Activated CD8-positive, alpha-beta T cell treated with anti-CD3 and anti-CD28 coated beads, Interleukin-2, amount 10 ng/mL, durations not matched to agents 7 days and 5 days (primary cell): ENCODE results near the gene RPS10. TPM values are rescaled to one million over a fixed set of nuclear protein-coding genes. Genes with fewer than 3 reads are reported as not detected.
A peak's percentile ranks its signal among the peaks of the same experiment; 100 is the strongest.
"Not testable (repeated sequence)": the region's sequence is repeated elsewhere in the genome, so short reads cannot be mapped to it uniquely, and the experiment has no call there.

Experiments
- ATAC-seq: fragments of 150-1000 bp; cut with Tn5 transposase; one replicate; pipeline ENCODE4 v1.10.0; 2021; ENCODE audit warnings: moderate library complexity
- CTCF ChIA-PET: fragments of 350-600 bp; sonication (Branson Sonifier 250); formaldehyde crosslinking; loops from one replicate; lab custom pipeline; 2021; ENCODE audit warnings: antibody characterized with exemption; lab: Charles Lee
- POLR2A ChIA-PET: fragments of 350-600 bp; sonication (Branson Sonifier 250); formaldehyde crosslinking; loops from one replicate; lab custom pipeline; 2021; ENCODE audit warnings: antibody characterized with exemption; lab: Charles Lee
- DNase-seq: peaks from one replicate; pipeline ENCODE4 v3.0.0-alpha.2; 2020
- H3K27ac Mint-ChIP-seq: one replicate; pipeline ENCODE4 v1.8.0; 2021; ENCODE audit warnings: mild to moderate bottlenecking, mixed read lengths
- H3K27me3 Mint-ChIP-seq: one replicate; pipeline ENCODE4 v1.8.0; 2021; ENCODE audit warnings: low read depth, mixed read lengths
- H3K36me3 Mint-ChIP-seq: one replicate; pipeline ENCODE4 v1.8.0; 2021; ENCODE audit warnings: low read depth, mixed read lengths
- H3K4me1 Mint-ChIP-seq: one replicate; pipeline ENCODE4 v1.8.0; 2021; ENCODE audit warnings: low read depth, mixed read lengths
- H3K4me3 Mint-ChIP-seq: one replicate; pipeline ENCODE4 v1.8.0; 2021; ENCODE audit warnings: mild to moderate bottlenecking, mixed read lengths
- H3K9me3 Mint-ChIP-seq: one replicate; pipeline ENCODE4 v1.8.0; 2022; ENCODE audit warnings: mixed read lengths; ENCODE audit not compliant: insufficient read depth
- total RNA-seq, 2 experiments: library from RNA; stranded (reverse); gene quantifications; one replicate each; pipeline ENCODE4 v1.2.3, GENCODE V29; 2021

RPS10 gene
- total RNA-seq, 2 experiments from 2014 or later = 1,272 to 1,289 TPM

GRCh38 chr6:34416877-34417371 is 8.9 kb downstream of the RPS10 start:
- no peak overlapping the region for H3K27ac Mint-ChIP-seq
- DNase-seq = no peak
- H3K4me1 Mint-ChIP-seq = peaks cover 21% of the 10 kb centered on the region
- H3K27me3 Mint-ChIP-seq = no peaks in the 10 kb centered on the region
- no peak for ATAC-seq
- no peak overlapping the region for H3K4me3 Mint-ChIP-seq
- peaks cover 57% of the 10 kb centered on the region for H3K36me3 Mint-ChIP-seq
- CTCF ChIA-PET = interaction anchor here (1.3 to 6.5 kb wide), 6 partner anchors 8 to 221 kb away, joined by 3 to 176 read pairs (median 21); partner anchors contain the start of genes RPS10 and SMIM29
- POLR2A ChIA-PET = interaction anchor here (0.6 to 1.1 kb wide), 3 partner anchors 30 to 910 kb away, joined by 3 to 6 read pairs (median 3); partner anchors contain the start of gene SMIM29
- no peaks in the 10 kb centered on the region for H3K9me3 Mint-ChIP-seq

- POLR2A ChIA-PET = interaction anchor here (0.9 to 2.5 kb wide), 10 partner anchors 9 to 252 kb away, joined by 3 to 16 read pairs (median 3); partner anchors contain the start of genes HMGA1 and SMIM29
- H3K9me3 Mint-ChIP-seq = no peaks in the 10 kb centered on the region
- peaks cover 8% of the 10 kb centered on the region for H3K4me1 Mint-ChIP-seq
- peak; percentile 67 for ATAC-seq
- CTCF ChIA-PET = interaction anchor here (0.7 to 6.5 kb wide), 37 partner anchors 7 to 646 kb away, joined by 3 to 176 read pairs (median 4); partner anchors contain the start of genes HMGA1, NUDT3, RPS10 and SMIM29
- peak; percentile 66 for DNase-seq
- H3K27me3 Mint-ChIP-seq = no peaks in the 10 kb centered on the region
- peaks cover 50% of the 10 kb centered on the region for H3K36me3 Mint-ChIP-seq
- H3K27ac Mint-ChIP-seq = no peak overlapping the region
- H3K4me3 Mint-ChIP-seq = no peak overlapping the region
These were observed 10.6 kb downstream of the RPS10 start for GRCh38 chr6:34414999-34415858.

- ChIA-PET POLR2A (no interaction called here), CTCF (interaction anchor here (6.5 kb wide), 1 partner anchor 164 kb away, joined by 176 read pairs; the partner anchor contains the start of gene SMIM29)
- peaks cover 33% of the 10 kb centered on the region for H3K36me3 Mint-ChIP-seq
- H3K27ac Mint-ChIP-seq = no peak overlapping the region
- H3K4me3 Mint-ChIP-seq = no peak overlapping the region
- no peaks in the 10 kb centered on the region for H3K27me3 Mint-ChIP-seq
- H3K9me3 Mint-ChIP-seq = no peaks in the 10 kb centered on the region
- no peaks in the 10 kb centered on the region for H3K4me1 Mint-ChIP-seq
- DNase-seq = no peak
- no peak for ATAC-seq
These were observed 13.1 kb downstream of the RPS10 start for GRCh38 chr6:34412643-34413214.

GRCh38 chr6:34412016-34412415 is 13.9 kb downstream of the RPS10 start:
- DNase-seq (no peak), ATAC-seq (no peak)
- no peaks in the 10 kb centered on the region for H3K27me3 Mint-ChIP-seq
- no peaks in the 10 kb centered on the region for H3K4me1 Mint-ChIP-seq
- ChIA-PET POLR2A (no interaction called here), CTCF (no interaction called here)
- H3K36me3 Mint-ChIP-seq = peaks cover 26% of the 10 kb centered on the region
- H3K4me3 Mint-ChIP-seq = no peak overlapping the region
- peak overlapping the region; percentile 31 for H3K27ac Mint-ChIP-seq
- H3K9me3 Mint-ChIP-seq = no peaks in the 10 kb centered on the region

- H3K36me3 Mint-ChIP-seq = peaks cover 13% of the 10 kb centered on the region
- POLR2A ChIA-PET, H3K4me1 Mint-ChIP-seq, CTCF ChIA-PET, H3K27me3 Mint-ChIP-seq, H3K4me3 Mint-ChIP-seq, ATAC-seq, H3K27ac Mint-ChIP-seq, H3K9me3 Mint-ChIP-seq, DNase-seq: not testable (repeated sequence)
These were observed 18.0 kb downstream of the RPS10 start for GRCh38 chr6:34407915-34408314.

GRCh38 chr6:34396518-34396917 is 29.4 kb downstream of the RPS10 start:
- ChIA-PET CTCF (interaction anchor here (2.6 to 3.0 kb wide), 2 partner anchors 19 to 147 kb away, joined by 12 to 16 read pairs; partner anchors contain the start of gene SMIM29), POLR2A (no interaction called here)
- no peak overlapping the region for H3K4me3 Mint-ChIP-seq
- H3K9me3 Mint-ChIP-seq = peaks cover 4% of the 10 kb centered on the region
- H3K36me3 Mint-ChIP-seq = peaks cover 3% of the 10 kb centered on the region
- peaks cover 12% of the 10 kb centered on the region for H3K4me1 Mint-ChIP-seq
- H3K27me3 Mint-ChIP-seq = no peaks in the 10 kb centered on the region
- no peak for DNase-seq
- H3K27ac Mint-ChIP-seq = no peak overlapping the region
- no peak for ATAC-seq

- ATAC-seq = no peak
- Mint-ChIP-seq H3K4me3 (peak overlapping the region; percentile 58), H3K27me3 (no peaks in the 10 kb centered on the region), H3K4me1 (peaks cover 12% of the 10 kb centered on the region), H3K27ac (peak overlapping the region; percentile 55), H3K36me3 (peaks cover 3% of the 10 kb centered on the region), H3K9me3 (peaks cover 4% of the 10 kb centered on the region)
- DNase-seq = no peak
- CTCF ChIA-PET = interaction anchor here (1.2 to 4.8 kb wide), 3 partner anchors 21 to 145 kb away, joined by 6 to 46 read pairs (median 16); partner anchors contain the start of gene SMIM29
- POLR2A ChIA-PET = no interaction called here
These were observed 31.9 kb downstream of the RPS10 start for GRCh38 chr6:34393966-34394305.

GRCh38 chr6:34393191-34393965 is 32.5 kb downstream of the RPS10 start:
- H3K36me3 Mint-ChIP-seq = peaks cover 3% of the 10 kb centered on the region
- DNase-seq = peak; percentile 30
- no peaks in the 10 kb centered on the region for H3K27me3 Mint-ChIP-seq
- peaks cover 12% of the 10 kb centered on the region for H3K4me1 Mint-ChIP-seq
- ChIA-PET POLR2A (interaction anchor here (0.8 to 2.1 kb wide), 2 partner anchors 21 to 30 kb away, joined by 3 to 6 read pairs; no protein-coding TSS in a partner anchor), CTCF (interaction anchor here (1.0 to 4.8 kb wide), 4 partner anchors 21 to 157 kb away, joined by 3 to 46 read pairs (median 14); partner anchors contain the start of genes HMGA1 and SMIM29)
- peaks cover 4% of the 10 kb centered on the region for H3K9me3 Mint-ChIP-seq
- peak overlapping the region; percentile 89 for H3K27ac Mint-ChIP-seq
- no peak for ATAC-seq
- H3K4me3 Mint-ChIP-seq = peak overlapping the region; percentile 58

- Mint-ChIP-seq H3K4me1 (peaks cover 12% of the 10 kb centered on the region), H3K4me3 (peak within 1 kb of the TSS; percentile 58), H3K27me3 (no peaks in the 10 kb centered on the region), H3K27ac (peak within 1 kb of the TSS; percentile 89), H3K9me3 (peaks cover 4% of the 10 kb centered on the region), H3K36me3 (peaks cover 3% of the 10 kb centered on the region)
- DNase-seq (peak; percentile 96), ATAC-seq (peak; percentile 96)
- ChIA-PET POLR2A (interaction anchor here (0.7 to 2.1 kb wide), 4 partner anchors 22 to 98 kb away, joined by 3 to 6 read pairs (median 3); no protein-coding TSS in a partner anchor), CTCF (interaction anchor here (1.0 to 4.8 kb wide), 5 partner anchors 22 to 156 kb away, joined by 3 to 46 read pairs (median 6); partner anchors contain the start of genes HMGA1 and SMIM29)
These were observed 33.2 kb downstream of the RPS10 start, which contains the start of gene NUDT3 for GRCh38 chr6:34392497-34393190. TSS of gene NUDT3 (minus strand) at chr6:34392669. CDS start at chr6:34392362, 307 bp downstream.

GRCh38 chr6:34391786-34392496 is 33.9 kb downstream of the RPS10 start:
- Mint-ChIP-seq H3K27me3 (no peaks in the 10 kb centered on the region), H3K36me3 (peaks cover 3% of the 10 kb centered on the region), H3K9me3 (peaks cover 4% of the 10 kb centered on the region), H3K4me3 (no peak overlapping the region), H3K4me1 (peaks cover 12% of the 10 kb centered on the region), H3K27ac (peak overlapping the region; percentile 89)
- DNase-seq (peak; percentile 59), ATAC-seq (peak; percentile 18)
- POLR2A ChIA-PET = interaction anchor here (0.7 to 2.1 kb wide), 4 partner anchors 23 to 97 kb away, joined by 3 to 6 read pairs (median 4); no protein-coding TSS in a partner anchor
- CTCF ChIA-PET = interaction anchor here (1.3 to 4.8 kb wide), 5 partner anchors 23 to 148 kb away, joined by 3 to 46 read pairs (median 4); partner anchors contain the start of gene SMIM29
